GM23248 (cell line): ENCODE data around the gene CEL.

Experiments used
- EZH2 ChIP-seq: fragments of 200-600 bp; sonication (generic); IDR thresholded peaks from 2 replicates; pipeline ENCODE4 v1.6.1; 2018; ENCODE audit warnings: antibody characterized with exemption, mild to moderate bottlenecking; ENCODE audit not compliant: insufficient read depth, poor library complexity, severe bottlenecking
- EZH2phosphoT487 ChIP-seq: fragments of 200-600 bp; sonication (generic); IDR thresholded peaks from 2 replicates; pipeline ENCODE4 v1.6.1; 2018; ENCODE audit warnings: antibody characterized with exemption, moderate library complexity, mild to moderate bottlenecking, low read depth; ENCODE audit not compliant: insufficient read depth

GRCh38 chr9:133107245-133107722 lies 45.5 kb downstream of the CEL start:
- TF ChIP-seq EZH2 (no peak), EZH2phosphoT487 (no peak)
